Ovary (tissue), 9 donors: ENCODE data around the gene MRPS9. TPM values are rescaled to one million over a fixed set of nuclear protein-coding genes. Genes with fewer than 3 reads are reported as not detected.

Experiments
- DNase-seq, 5 donors: peaks; one replicate each; pipeline ENCODE4 v3.0.0-alpha.2; 2019 to 2020
- H3K27ac ChIP-seq, 2 donors: fragments of 200-600 bp; one replicate each; pipeline versions ENCODE4 v1.5.1 to v1.8.0; 2019 to 2022
- H3K27me3 ChIP-seq: fragments of 200-600 bp; one replicate; pipeline ENCODE4 v1.8.0; 2022
- H3K36me3 ChIP-seq: fragments of 200-600 bp; sonication (generic); one replicate; pipeline ENCODE4 v1.5.1; 2019
- H3K4me1 ChIP-seq: one replicate; pipeline ENCODE4 v1.8.1; 2013; ENCODE audit warnings: mild to moderate bottlenecking, moderate library complexity; ENCODE audit not compliant: insufficient read depth
- H3K4me3 ChIP-seq: fragments of 200-600 bp; sonication (generic); one replicate; pipeline ENCODE4 v1.5.1; 2017
- H3K9me3 ChIP-seq, 2 donors: fragments of 200-600 bp in 1 of 2; sonication (generic) in 1 of 2; one replicate each; pipeline versions ENCODE4 v1.5.1 to v1.8.1; 2013 to 2019; ENCODE audit warnings: mild to moderate bottlenecking in 1 of 2, moderate library complexity in 1 of 2
- EP300 ChIP-seq: sonication (generic); formaldehyde crosslinking; IDR thresholded peaks from one replicate; pipeline ENCODE4 v1.6.1; 2017; ENCODE audit warnings: antibody characterized with exemption
- POLR2A ChIP-seq: fragments of 450-650 bp; IDR thresholded peaks from one replicate; pipeline ENCODE4 v1.6.1; 2017; ENCODE audit warnings: antibody characterized with exemption, mild to moderate bottlenecking, moderate library complexity
- WGBS, 3 donors: extraction: QIAGEN DNeasy Blood & Tissue Kit in 1 of 3; methylation state at CpG; one replicate each; pipeline versions ENCODE4 v1.1.5 to v1.1.7; 2013 to 2017; 5-methylcytosine and 5-hydroxymethylcytosine counted together
- intact Hi-C, 4 donors: fragments of 100-400 bp; cut with DNase I; formaldehyde crosslinking; loops; one replicate each; pipeline versions ENCODE4 v1.11.0 to v1.15.1; 2022 to 2023
- polyA plus RNA-seq, 2 donors: library from polyadenylated mRNA; stranded (reverse); fragments of 200-250 nt in 1 of 2; fragments of 350-450 nt in 1 of 2; fragmentation: Illumina TruSeq in 1 of 2; extraction: RNeasy Lipid Tissue Mini Kit (QIAGEN cat#74804) in 1 of 2; gene quantifications; one replicate each; pipeline ENCODE4 v1.2.3, GENCODE V29; 2013 to 2014
- total RNA-seq, 7 donors: library from RNA; depleted of rRNA in 2 of 7; stranded (reverse); fragments of >200 nt in 2 of 7; fragmentation: NEBNext Ultra II Directional in 3 of 7; extraction: Animal tissue kit (Norgen Biotek cat#: 25700) in 3 of 7; gene quantifications; one replicate each; pipeline versions ENCODE4 v1.1.0 to v1.2.4, GENCODE V29; 2016 to 2023
- TF ChIP-seq, protein P1 (sequence below), 3 donors: fragments of 450-650 bp in 2 of 3; fragments of 200-600 bp in 1 of 3; IDR thresholded peaks; one replicate each; pipeline versions ENCODE4 v1.5.1 to v1.8.0; 2016 to 2022; ENCODE audit warnings: antibody characterized with exemption in 3 of 3, mild to moderate bottlenecking in 1 of 3
- donor health status: DM: no; HTN: no; CAD: no; lungs with moderate emphysema.
- donor health status: DM: no; HTN: no; CAD: no.
- donor health status: Bipolar disorder and iron deficiency.
- donor health status: DM: yes; HTN: yes; CAD: no.
- donor health status: DM: no; HTN: no; CAD: no.
- donor health status: DM: yes; HTN: yes; CAD: no.

The MRPS9 gene
- total and polyA plus RNA-seq, 9 donors = 14.7 to 40.9 (median 23.9) TPM

- no peak overlapping the region for H3K4me3 ChIP-seq
- no peaks in the 10 kb centered on the region for H3K9me3 ChIP-seq
- H3K27ac ChIP-seq = no peak overlapping the region
- no peaks in the 10 kb centered on the region for H3K27me3 ChIP-seq
- TF ChIP-seq POLR2A = no peak
- no peak for TF ChIP-seq EP300
- TF ChIP-seq, protein P1, sequence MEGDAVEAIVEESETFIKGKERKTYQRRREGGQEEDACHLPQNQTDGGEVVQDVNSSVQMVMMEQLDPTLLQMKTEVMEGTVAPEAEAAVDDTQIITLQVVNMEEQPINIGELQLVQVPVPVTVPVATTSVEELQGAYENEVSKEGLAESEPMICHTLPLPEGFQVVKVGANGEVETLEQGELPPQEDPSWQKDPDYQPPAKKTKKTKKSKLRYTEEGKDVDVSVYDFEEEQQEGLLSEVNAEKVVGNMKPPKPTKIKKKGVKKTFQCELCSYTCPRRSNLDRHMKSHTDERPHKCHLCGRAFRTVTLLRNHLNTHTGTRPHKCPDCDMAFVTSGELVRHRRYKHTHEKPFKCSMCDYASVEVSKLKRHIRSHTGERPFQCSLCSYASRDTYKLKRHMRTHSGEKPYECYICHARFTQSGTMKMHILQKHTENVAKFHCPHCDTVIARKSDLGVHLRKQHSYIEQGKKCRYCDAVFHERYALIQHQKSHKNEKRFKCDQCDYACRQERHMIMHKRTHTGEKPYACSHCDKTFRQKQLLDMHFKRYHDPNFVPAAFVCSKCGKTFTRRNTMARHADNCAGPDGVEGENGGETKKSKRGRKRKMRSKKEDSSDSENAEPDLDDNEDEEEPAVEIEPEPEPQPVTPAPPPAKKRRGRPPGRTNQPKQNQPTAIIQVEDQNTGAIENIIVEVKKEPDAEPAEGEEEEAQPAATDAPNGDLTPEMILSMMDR (IDR thresholded peaks at IDR 0.05) = no peak
- intact Hi-C loops = no loop called here
- no peak for DNase-seq
- H3K4me1 ChIP-seq = no peaks in the 10 kb centered on the region
- 75 to 85% (median 75%) methylated on average over 6 of the region's 6 CpGs for WGBS, 3 donors
- H3K36me3 ChIP-seq = no peaks in the 10 kb centered on the region
These were observed 97.6 kb downstream of the MRPS9 start for GRCh38 chr2:105135436-105135835.

- WGBS, 3 donors = 81 to 84% (median 84%) methylated on average over 4 of the region's 4 CpGs
These were observed 98.5 kb downstream of the MRPS9 start for GRCh38 chr2:105136394-105136793.

GRCh38 chr2:105138643-105139042, 100.8 kb downstream of the MRPS9 start:
- Histone ChIP-seq H3K27ac (no peak overlapping the region), H3K4me1 (no peaks in the 10 kb centered on the region), H3K9me3 (no peaks in the 10 kb centered on the region), H3K4me3 (no peak overlapping the region), H3K36me3 (no peaks in the 10 kb centered on the region), H3K27me3 (no peaks in the 10 kb centered on the region)
- intact Hi-C loops = no loop called here
- DNase-seq = no peak
- TF ChIP-seq EP300 (no peak), POLR2A (no peak)
- TF ChIP-seq, protein P1 (IDR thresholded peaks at IDR 0.05) = no peak
- 89 to 92% (median 92%) methylated on average over 5 of the region's 5 CpGs for WGBS, 3 donors

More at GRCh38 chr2:105136394-105136793, 98.5 kb downstream of the MRPS9 start:
- intact Hi-C loops = no loop called here
- TF ChIP-seq POLR2A = no peak
- TF ChIP-seq, protein P1 (IDR thresholded peaks at IDR 0.05) = no peak
- TF ChIP-seq EP300 = no peak
- Histone ChIP-seq H3K4me3 (no peak overlapping the region), H3K9me3 (no peaks in the 10 kb centered on the region), H3K27ac (no peak overlapping the region), H3K4me1 (no peaks in the 10 kb centered on the region), H3K27me3 (no peaks in the 10 kb centered on the region), H3K36me3 (no peaks in the 10 kb centered on the region)
- no peak for DNase-seq

GRCh38 chr2:105139556-105140239, 101.8 kb downstream of the MRPS9 start:
- H3K4me3 ChIP-seq = no peak overlapping the region
- no peak overlapping the region for H3K27ac ChIP-seq
- no peaks in the 10 kb centered on the region for H3K36me3 ChIP-seq
- intact Hi-C loops = no loop called here
- peaks cover 2% of the 10 kb centered on the region for H3K4me1 ChIP-seq
- no peaks in the 10 kb centered on the region for H3K27me3 ChIP-seq
- no peak for DNase-seq
- H3K9me3 ChIP-seq = no peaks in the 10 kb centered on the region
- WGBS, 3 donors = 28 to 38% (median 38%) methylated on average over 6 of the region's 6 CpGs
- no peak for TF ChIP-seq EP300
- TF ChIP-seq, protein P1 (IDR thresholded peaks at IDR 0.05) = no peak
- TF ChIP-seq POLR2A = no peak
